HG03064 (cell line): Measurements from ENCODE around the gene RIPOR2.
"Not testable (repeated sequence)": the region's sequence is repeated elsewhere in the genome, so short reads cannot be mapped to it uniquely, and the experiment has no call there.

Experiments used
- ATAC-seq: cut with Tn5 transposase; IDR thresholded peaks from one replicate; pipeline ENCODE4 v1.9.1; 2021; ENCODE audit warnings: low read depth; ENCODE audit not compliant: unreplicated experiment

Gene RIPOR2

DNA sequence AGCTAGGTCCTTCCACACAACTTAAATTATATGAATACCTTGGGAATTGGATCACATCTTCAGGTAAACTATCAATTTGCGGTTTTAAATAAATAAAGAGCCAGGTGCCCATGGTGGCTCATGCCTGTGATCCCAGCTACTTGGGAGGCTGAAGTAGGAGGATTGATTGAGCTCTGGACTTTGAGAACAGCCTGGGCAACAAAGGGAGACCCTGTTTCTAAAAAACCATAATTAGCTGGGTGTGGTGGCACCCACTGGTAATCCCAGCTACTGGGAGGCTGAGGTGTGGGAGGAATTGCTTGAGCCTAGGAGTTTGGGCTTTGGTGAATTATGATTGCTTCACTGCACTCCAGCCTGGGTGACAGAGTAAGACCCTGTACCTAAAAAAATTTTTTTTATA lies 157.6 kb downstream of the RIPOR2 start:
- no peak for ATAC-seq

GRCh38 chr6:24777227-24777626 lies 158.5 kb downstream of the RIPOR2 start:
- ATAC-seq = no peak

GRCh38 chr6:24775520-24776058 lies 160.2 kb downstream of the RIPOR2 start:
- ATAC-seq = peak; percentile 9

GRCh38 chr6:24774696-24775519 lies 160.9 kb downstream of the RIPOR2 start, which contains the start of gene GMNN:
Gene GMNN (plus strand): TSS chr6:24774937. CDS start chr6:24777247, 2,310 bp downstream.
- peak; percentile 89 for ATAC-seq

- ATAC-seq = no peak
Observed at GRCh38 chr6:24768361-24768760, 167.4 kb downstream of the RIPOR2 start.

- no peak for ATAC-seq
Observed at GRCh38 chr6:24766680-24767462, 168.9 kb downstream of the RIPOR2 start.

DNA sequence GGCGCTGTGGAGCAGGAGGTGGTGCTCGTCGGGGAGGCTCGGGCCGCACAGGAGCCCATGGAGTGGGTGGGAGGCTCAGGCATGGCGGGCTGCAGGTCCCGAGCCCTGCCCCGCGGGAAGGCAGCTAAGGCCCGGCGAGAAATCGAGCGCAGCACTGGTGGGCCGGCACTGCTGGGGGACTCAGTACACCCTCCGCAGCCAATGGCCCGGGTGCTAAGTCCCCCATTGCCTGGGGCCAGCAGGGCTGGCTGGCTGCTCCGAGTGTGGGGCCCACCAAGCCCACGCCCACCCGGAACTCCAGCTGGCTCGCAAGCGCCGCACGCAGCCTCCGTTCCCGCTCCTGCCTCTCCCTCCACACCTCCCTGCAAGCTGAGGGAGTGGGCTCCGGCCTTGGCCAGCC lies 169.8 kb downstream of the RIPOR2 start:
- not testable (repeated sequence) for ATAC-seq

DNA sequence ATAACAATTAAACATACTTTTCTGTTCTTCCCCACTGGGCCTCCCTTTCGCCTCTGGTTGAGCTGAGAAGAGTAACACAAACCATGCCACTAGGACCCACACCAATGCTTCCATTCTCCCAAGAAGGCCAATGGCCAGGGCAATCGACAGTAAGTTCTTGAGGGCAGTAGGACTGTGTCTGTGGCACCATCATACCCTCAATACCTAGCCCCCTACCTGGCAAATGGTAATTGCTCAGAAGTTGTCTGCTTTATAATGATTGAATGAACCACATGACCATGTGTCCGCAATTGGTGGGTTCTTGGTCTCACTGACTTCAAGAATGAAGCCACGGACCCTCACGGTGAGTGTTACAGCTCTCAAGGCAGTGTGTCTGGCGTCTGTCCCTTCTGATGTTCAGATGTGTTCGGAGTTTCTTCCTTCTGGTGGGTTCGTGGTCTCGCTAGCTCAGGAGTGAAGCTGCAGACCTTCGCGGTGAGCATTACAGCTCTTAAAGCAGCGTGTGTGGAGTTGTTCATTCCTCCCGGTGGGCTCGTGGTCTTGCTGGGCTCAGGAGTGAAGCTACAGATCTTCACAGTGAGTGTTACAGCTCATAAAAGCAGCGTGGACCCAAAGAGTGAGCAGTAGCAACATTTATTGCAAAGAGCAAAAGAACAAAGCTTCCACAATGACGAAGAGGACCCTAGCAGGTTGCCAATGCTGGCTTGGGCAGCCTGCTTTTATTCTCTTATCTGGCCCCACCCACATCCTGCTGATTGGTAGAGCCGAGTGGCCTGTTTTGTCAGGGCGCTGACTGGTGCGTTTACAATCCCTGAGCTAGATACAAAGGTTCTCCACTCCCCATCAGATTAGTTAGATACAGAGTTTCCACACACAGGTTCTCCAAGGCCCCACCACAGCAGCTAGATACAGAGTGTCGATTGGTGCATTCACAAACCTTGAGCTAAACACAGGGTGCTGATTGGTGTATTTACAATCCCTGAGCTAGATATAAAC lies 170.6 kb downstream of the RIPOR2 start:
- not testable (repeated sequence) for ATAC-seq

GRCh38 chr6:24763578-24763977 lies 172.2 kb downstream of the RIPOR2 start:
- no peak for ATAC-seq

DNA sequence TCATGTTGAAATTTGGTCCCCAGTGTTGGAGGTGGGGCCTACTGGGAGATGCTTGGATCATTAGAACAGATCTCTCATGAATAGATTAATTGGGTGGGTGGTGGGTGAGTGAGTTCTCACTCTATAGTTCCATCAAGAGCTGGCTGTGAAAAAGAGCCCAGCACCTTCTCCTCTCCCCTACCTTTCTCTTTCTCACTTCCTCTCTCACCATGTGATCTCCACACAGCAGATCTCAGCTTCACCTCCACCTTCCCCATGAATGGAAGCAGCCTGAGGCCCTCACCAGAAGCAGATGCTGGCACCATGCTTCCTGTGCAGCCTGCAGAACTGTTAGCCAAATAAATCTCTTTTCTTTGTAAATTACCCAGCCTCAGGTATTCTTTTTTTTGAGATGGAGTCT lies 173.9 kb downstream of the RIPOR2 start:
- ATAC-seq = no peak

- no peak for ATAC-seq
Observed at GRCh38 chr6:24761193-24761835, 174.4 kb downstream of the RIPOR2 start.

GRCh38 chr6:24760210-24760609 lies 175.6 kb downstream of the RIPOR2 start:
- no peak for ATAC-seq

- ATAC-seq = no peak
Observed at GRCh38 chr6:24759718-24760117, 176.0 kb downstream of the RIPOR2 start.

DNA sequence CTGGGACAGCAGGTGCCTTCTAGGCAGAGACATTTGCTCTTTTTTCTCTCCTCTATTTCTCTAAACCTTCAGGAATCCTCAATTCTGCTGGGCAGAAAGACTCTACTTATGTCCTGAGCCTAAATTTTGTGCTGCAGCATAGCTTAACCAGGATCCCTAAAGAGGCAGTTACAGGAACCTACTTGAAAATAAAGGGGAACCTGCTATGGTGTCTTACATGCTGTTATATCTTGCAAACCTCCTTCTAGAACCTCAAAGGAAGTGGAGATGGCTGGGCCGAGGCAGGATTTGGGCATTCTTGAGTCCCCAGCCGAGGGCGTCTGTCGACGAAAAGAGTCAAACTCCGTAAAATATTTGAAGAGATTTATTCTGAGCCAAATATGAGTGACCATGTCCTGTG lies 178.1 kb downstream of the RIPOR2 start:
- no peak for ATAC-seq

- ATAC-seq = no peak
Observed at GRCh38 chr6:24755279-24755678, 180.5 kb downstream of the RIPOR2 start.

DNA sequence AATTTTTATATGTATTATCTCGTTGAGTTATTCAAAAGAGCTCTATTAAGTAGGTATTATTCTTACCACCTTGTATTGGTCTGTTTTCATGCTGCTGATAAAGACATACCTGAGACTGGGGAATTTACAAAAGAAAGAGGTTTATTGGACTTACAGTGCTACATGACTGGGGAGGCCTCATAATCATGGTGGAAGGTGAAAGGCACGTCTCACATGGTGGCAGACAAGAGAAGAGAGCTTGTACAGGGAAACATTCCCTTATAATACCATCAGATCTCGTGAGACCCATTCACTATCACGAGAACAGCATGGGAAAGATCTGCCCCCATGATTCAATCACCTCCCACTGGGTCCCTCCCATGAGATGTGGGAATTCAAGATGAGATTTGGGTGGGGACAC lies 181.4 kb downstream of the RIPOR2 start:
- ATAC-seq = not testable (repeated sequence)
